HepG2 (cell line): Measurements from ENCODE around the gene CNBD2. TPM values are rescaled to one million over a fixed set of nuclear protein-coding genes. Genes with fewer than 3 reads are reported as not detected.

Experiments
- ATAC-seq: fragments of 200-7000 bp; cut with Tn5 transposase; 3 replicates; pipeline ENCODE4 v1.9.1; 2020; ENCODE audit warnings: mild to moderate bottlenecking, moderate library complexity
- BruUV-seq: library from RNA; stranded (reverse); fragments of 400-500 nt; replicated peaks from 2 replicates; lab custom pipeline; 2021; lab: Mats Ljungman, UMichigan
- CTCF ChIA-PET: fragments of 300-600 bp; formaldehyde crosslinking; extraction: SDS; loops from one replicate; lab custom pipeline; 2021; ENCODE audit warnings: low total read pairs, inconsistent platforms, low intra/inter-chr PET ratio; lab: Yijun Ruan, JAX
- POLR2A ChIA-PET: fragments of 350-600 bp; sonication (Branson Sonifier 250); formaldehyde crosslinking; loops from one replicate; lab custom pipeline; 2020; ENCODE audit warnings: antibody characterized with exemption, inconsistent platforms; lab: Yijun Ruan, JAX
- DNase-seq: peaks from one replicate; pipeline ENCODE4 v3.0.0-alpha.2; 2015; ENCODE audit warnings: low spot score
- FAIRE-seq: peaks from 3 replicates; lab custom pipeline; 2011; peaks lifted over from hg19 to GRCh38; lab: Jason Lieb, UNC
- H2AFZ ChIP-seq: one replicate; pipeline ENCODE4 v1.6.1; 2011; ENCODE audit warnings: low read length, inconsistent platforms
- H3K27ac ChIP-seq: fragments of 300-600 bp; 3 replicates; pipeline ENCODE4 v1.8.0; 2011; ENCODE audit warnings: mixed run types, mild to moderate bottlenecking, mixed read lengths, low read length, inconsistent platforms; ENCODE audit not compliant: insufficient read depth; ENCODE audit errors: extremely low read length
- H3K27me3 ChIP-seq, 2 experiments: fragments of 200-600 bp in 1 of 2; 2 replicates in 1 of 2; 3 replicates in 1 of 2; pipeline versions ENCODE4 v1.6.0 to v1.8.0; 2011; ENCODE audit warnings: low read length in 2 of 2, mild to moderate bottlenecking in 2 of 2, moderate library complexity in 2 of 2, inconsistent platforms in 1 of 2; ENCODE audit not compliant: insufficient read depth in 2 of 2, control insufficient read depth in 1 of 2
- H3K36me3 ChIP-seq, 2 experiments: fragments of 200-600 bp in 1 of 2; replicated peaks in 1 of 2; 2 replicates in 1 of 2; 3 replicates in 1 of 2; pipeline versions ENCODE4 v1.5.1 to v1.8.0; 2011; ENCODE audit warnings: low read length in 2 of 2, inconsistent platforms in 1 of 2; ENCODE audit not compliant: insufficient read depth in 2 of 2, control insufficient read depth in 1 of 2
- H3K4me1 ChIP-seq: 2 replicates; pipeline ENCODE4 v1.5.1; 2012; ENCODE audit warnings: low read length, inconsistent platforms; ENCODE audit not compliant: insufficient read depth
- H3K4me2 ChIP-seq: 2 replicates; pipeline ENCODE4 v1.6.0; 2011; ENCODE audit warnings: low read depth, low read length, inconsistent platforms
- H3K4me3 ChIP-seq, 3 experiments: fragments of 200-600 bp in 1 of 3; sonication (generic), shearing (Covaris generic) in 1 of 3; replicated peaks in 1 of 3; 2 replicates each; pipeline ENCODE4 v1.5.1; 2011 to 2016; ENCODE audit warnings: low read length in 3 of 3, inconsistent platforms in 2 of 3, low read depth in 2 of 3, mild to moderate bottlenecking in 2 of 3, control low read depth in 1 of 3, mixed read lengths in 1 of 3; ENCODE audit not compliant: insufficient read depth in 1 of 3
- H3K79me2 ChIP-seq: one replicate; pipeline ENCODE4 v1.6.1; 2011; ENCODE audit warnings: low read length, inconsistent platforms; ENCODE audit not compliant: insufficient read depth
- H3K9ac ChIP-seq: 2 replicates; pipeline ENCODE4 v1.6.0; 2011; ENCODE audit warnings: mild to moderate bottlenecking, low read depth, low read length, inconsistent platforms; ENCODE audit not compliant: insufficient read depth
- H3K9me3 ChIP-seq: 2 replicates; pipeline ENCODE4 v1.5.1; 2012; ENCODE audit warnings: mild to moderate bottlenecking, low read length
- H4K20me1 ChIP-seq: 2 replicates; pipeline ENCODE4 v1.6.0; 2011; ENCODE audit warnings: inconsistent platforms, mild to moderate bottlenecking, low read length, moderate library complexity; ENCODE audit not compliant: insufficient read depth
- ETV5 ChIP-seq: IDR thresholded peaks from 2 replicates; pipeline ENCODE4 v1.6.1; 2018; ENCODE audit warnings: missing biosample characterization, missing genetic modification reagents, inconsistent platforms, borderline replicate concordance
- GABPA ChIP-seq, 2 experiments: IDR thresholded peaks; 2 replicates each; pipeline ENCODE4 v1.6.1; 2011 to 2016; ENCODE audit warnings: low read depth in 2 of 2, low read length in 1 of 2, missing biosample characterization in 1 of 2, missing genetic modification characterization in 1 of 2
- IKZF1 ChIP-seq: fragments of 450-650 bp; IDR thresholded peaks from 2 replicates; pipeline ENCODE4 v1.7.1; 2016
- KMT2A ChIP-seq: sonication (generic); formaldehyde crosslinking; IDR thresholded peaks from 2 replicates; pipeline ENCODE4 v1.4.0; 2020; ENCODE audit warnings: missing genetic modification reagents
- NR2C2 ChIP-seq: sonication (generic); formaldehyde crosslinking; IDR thresholded peaks from 2 replicates; pipeline ENCODE4 v1.4.0; 2020; ENCODE audit warnings: missing genetic modification reagents, mild to moderate bottlenecking, moderate library complexity, borderline replicate concordance
- NR2F1 ChIP-seq, 2 experiments: fragments of 450-650 bp in 1 of 2; formaldehyde crosslinking in 1 of 2; IDR thresholded peaks; 2 replicates each; pipeline versions ENCODE4 v1.5.0 to v1.6.1; 2016 to 2020; ENCODE audit warnings: mild to moderate bottlenecking in 1 of 2, missing compliant biosample characterization in 1 of 2, missing genetic modification reagents in 1 of 2, moderate library complexity in 1 of 2
- NR2F2 ChIP-seq: IDR thresholded peaks from 2 replicates; pipeline ENCODE4 v1.6.1; 2012; ENCODE audit warnings: low read depth, inconsistent platforms, borderline replicate concordance
- NR2F6 ChIP-seq, 2 experiments: IDR thresholded peaks; 2 replicates each; pipeline ENCODE4 v1.6.1; 2016; ENCODE audit warnings: antibody characterized with exemption in 1 of 2, mild to moderate bottlenecking in 1 of 2
- SOX13 ChIP-seq, 3 experiments: fragments of 450-650 bp in 1 of 3; sonication (generic) in 1 of 3; formaldehyde crosslinking in 1 of 3; IDR thresholded peaks in 2 of 3; conservative IDR thresholded peaks in 1 of 3; 2 replicates each; pipeline versions ENCODE4 v1.5.0 to v1.6.1; 2016 to 2020; ENCODE audit warnings: antibody characterized with exemption in 1 of 3, mild to moderate bottlenecking in 1 of 3, missing compliant biosample characterization in 1 of 3, missing genetic modification reagents in 1 of 3, moderate library complexity in 1 of 3
- SOX6 ChIP-seq, 2 experiments: fragments of 450-650 bp in 1 of 2; sonication (generic) in 1 of 2; formaldehyde crosslinking in 1 of 2; IDR thresholded peaks; 2 replicates each; pipeline versions ENCODE4 v1.4.0 to v1.6.1; 2017 to 2020; ENCODE audit warnings: antibody characterized with exemption in 1 of 2, mild to moderate bottlenecking in 1 of 2, missing genetic modification reagents in 1 of 2
- ZNF251 ChIP-seq: sonication (generic); formaldehyde crosslinking; IDR thresholded peaks from 2 replicates; pipeline ENCODE4 v1.9.0; 2021; ENCODE audit warnings: mild to moderate bottlenecking, missing genetic modification reagents
- ZNF253 ChIP-seq: sonication (generic); formaldehyde crosslinking; IDR thresholded peaks from 2 replicates; pipeline ENCODE4 v1.8.0; 2022; ENCODE audit warnings: mild to moderate bottlenecking, missing genetic modification reagents, borderline replicate concordance
- ZNF263 ChIP-seq: sonication (generic); formaldehyde crosslinking; IDR thresholded peaks from 2 replicates; pipeline ENCODE4 v1.4.0; 2020; ENCODE audit warnings: missing genetic modification reagents
- ZNF362 ChIP-seq: sonication (generic); formaldehyde crosslinking; IDR thresholded peaks from 2 replicates; pipeline ENCODE4 v1.4.0; 2020; ENCODE audit warnings: missing genetic modification reagents, mild to moderate bottlenecking, borderline replicate concordance
- ZNF766 ChIP-seq: sonication (generic); formaldehyde crosslinking; IDR thresholded peaks from 2 replicates; pipeline ENCODE4 v1.5.0; 2020; ENCODE audit warnings: missing genetic modification reagents, borderline replicate concordance
- ZNF770 ChIP-seq: sonication (generic); formaldehyde crosslinking; IDR thresholded peaks from 2 replicates; pipeline ENCODE4 v1.5.0; 2020; ENCODE audit warnings: mild to moderate bottlenecking, missing genetic modification reagents
- WGBS: methylation state at CpG from one replicate; pipeline ENCODE4 v1.1.6; 2017; ENCODE audit warnings: low lambda C conversion rate; 5-methylcytosine and 5-hydroxymethylcytosine counted together
- in situ Hi-C: cut with HindIII; loops from 2 replicates; pipeline ENCODE4 v1.10.0; 2017; ENCODE audit warnings: low pct_unique_long_range_greater_than_20kb; ENCODE audit not compliant: extremely low pct_ligation_motif_present
- intact Hi-C: fragments of 100-400 bp; cut with micrococcal nuclease; formaldehyde crosslinking; loops from one replicate; pipeline ENCODE4 v1.10.0; 2022; ENCODE audit not compliant: unreplicated experiment
- polyA plus RNA-seq, 8 experiments: library from polyadenylated mRNA; depleted of rRNA in 3 of 8; stranded (reverse) in 7 of 8; unstranded in 1 of 8; fragments of >200 nt; fragmentation: Illumina TruSeq in 4 of 8; extraction: Trizol in 4 of 8; gene quantifications; 2 replicates each; pipeline versions ENCODE4 v1.2.1 to v1.2.3, GENCODE V29; 2011 to 2016; ENCODE audit warnings: low read depth in 4 of 8, missing spikeins in 1 of 8, mixed read lengths in 1 of 8; ENCODE audit not compliant: insufficient read depth in 1 of 8
- total RNA-seq, 5 experiments: library from RNA; depleted of rRNA; stranded (reverse); fragments of >200 nt; fragmentation: Illumina TruSeq; extraction: Trizol; gene quantifications; 2 replicates each; pipeline ENCODE4 v1.2.3, GENCODE V29; 2016; ENCODE audit warnings: low read depth in 1 of 5

The CNBD2 gene
- total and polyA plus RNA-seq, 2 of the 13 experiments (the other 11 are each of a cell fraction or from before 2014, with no cell fraction given), result 12.4 to 22.8 TPM

- TF ChIP-seq ETV5 (CRISPR knock-in tag) (no peak), NR2F6 (IDR thresholded peaks at IDR 0.05) (peak; percentile 64), NR2F6 (CRISPR knock-in tag; IDR thresholded peaks at IDR 0.05) (peak; percentile 52; the same call in 1 of the 2 replicates), SOX6 (IDR thresholded peaks at IDR 0.05) (no peak), SOX6 (CRISPR knock-in tag; IDR thresholded peaks at IDR 0.05) (peak; percentile 46; the same call in 1 of the 2 replicates), KMT2A (CRISPR knock-in tag) (no peak), ZNF263 (CRISPR knock-in tag) (peak; percentile 73; the same call in 1 of the 2 replicates), NR2F2 (0 out of 2 replicates have a peak, but pooled peaks have one; percentile 47), IKZF1 (no peak), SOX13 (IDR thresholded peaks at IDR 0.05) (no peak), SOX13 (CRISPR knock-in tag; conservative IDR thresholded peaks at IDR 0.05 in 1 of 2, IDR thresholded peaks at IDR 0.05 in 1 of 2) (peak in 1 of 2 experiments; percentile 24; a peak in 1 of 4 replicates), GABPA (IDR thresholded peaks at IDR 0.05; ENCODE audit: low read depth, low read length) (no peak), GABPA (CRISPR knock-in tag; IDR thresholded peaks at IDR 0.05; ENCODE audit: low read depth) (no peak), NR2F1 (CRISPR knock-in tag; IDR thresholded peaks at IDR 0.05) (0 out of 4 replicates have a peak, but pooled peaks of 1 of the 2 experiments have one; percentile 46), ZNF362 (CRISPR knock-in tag) (peak; percentile 65; the same call in 1 of the 2 replicates), NR2C2 (CRISPR knock-in tag) (0 out of 2 replicates have a peak, but pooled peaks have one; percentile 20), ZNF770 (peak; percentile 87), ZNF253 (CRISPR knock-in tag) (no peak), ZNF251 (CRISPR knock-in tag) (no peak), ZNF766 (CRISPR knock-in tag) (no peak)
- peaks cover 6% of the 10 kb centered on the region for H3K79me2 ChIP-seq
- H3K36me3 ChIP-seq, result no peaks in the 10 kb centered on the region
- intact Hi-C loops (no loop called here), in situ Hi-C loops (no loop called here)
- H4K20me1 ChIP-seq, result no peaks in the 10 kb centered on the region
- no peak for FAIRE-seq
- CTCF ChIA-PET, result no interaction called here
- H3K9me3 ChIP-seq, result no peaks in the 10 kb centered on the region
- no peak overlapping the region for H3K4me2 ChIP-seq
- H3K27ac ChIP-seq, result no peak overlapping the region
- POLR2A ChIA-PET, result interaction anchor here (1.1 kb wide), 1 partner anchor 10 kb away, joined by 4 read pairs; no protein-coding TSS in a partner anchor
- no peak for ATAC-seq
- DNase-seq, result no peak
- 12% methylated on average over 4 of the region's 4 CpGs for WGBS
- BruUV-seq, result no TSS peak
- H3K4me3 ChIP-seq, result no peak overlapping the region
- H3K4me1 ChIP-seq, result peaks cover 22% of the 10 kb centered on the region
- H2AFZ ChIP-seq, result no peak overlapping the region
- no peaks in the 10 kb centered on the region for H3K27me3 ChIP-seq
- no peak overlapping the region for H3K9ac ChIP-seq
Measured at GRCh38 chr20:36055145-36055544, 86.8 kb downstream of the CNBD2 start.
